ENCODE results near the gene RAB37. TPM values are rescaled to one million over a fixed set of nuclear protein-coding genes. Genes with fewer than 3 reads are reported as not detected.
A peak's percentile ranks its signal among the peaks of the same experiment; 100 is the strongest.

The RAB37 gene
- total RNA-seq, 5 donors from 2014 or later (not counting 1 experiment from before 2014, with no cell fraction given): 31.2 to 73.4 (median 40.7) TPM

DNA sequence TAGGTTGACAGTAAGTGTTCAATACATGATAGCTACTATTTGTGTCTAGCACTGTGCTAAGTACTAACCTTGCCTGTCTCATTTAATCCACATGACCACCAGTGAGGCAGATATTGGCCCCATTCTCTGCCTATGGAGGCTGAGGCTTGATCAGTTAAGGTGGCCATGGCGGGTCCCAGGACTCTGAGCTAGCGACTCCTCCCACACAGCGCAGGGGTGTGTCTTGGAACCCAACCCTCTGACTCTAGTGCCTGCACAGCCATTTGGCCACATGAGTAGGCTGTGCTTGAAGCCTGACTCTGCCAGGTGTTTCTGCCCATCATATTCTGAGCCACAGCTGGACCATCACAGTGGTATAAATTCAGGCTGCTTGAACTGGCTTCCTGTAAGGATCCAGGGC is 17.8 kb downstream of the RAB37 start:
- Mint-ChIP-seq H3K36me3 (peaks cover 17% of the 10 kb centered on the region), H3K27me3 (no peaks in the 10 kb centered on the region), H3K27ac (peak overlapping the region; percentile 91 to 93), H3K4me3 (peak overlapping the region; percentile 1 to 100 (median 25)), H3K9me3 (no peaks in the 10 kb centered on the region), H3K4me1 (peaks cover 88 to 92% (median 91%) of the 10 kb centered on the region in 3 donors)
- Histone ChIP-seq H3K4me3 (ENCODE audit: control insufficient read depth in 1 of 2, extremely low read depth in 1 of 2, low read length in 1 of 2) (no peak overlapping the region), H3K36me3 (ENCODE audit: control insufficient read depth in 2 of 2, extremely low read depth in 1 of 2, insufficient read depth in 1 of 2, low read length in 1 of 2) (peaks cover 4 to 37% of the 10 kb centered on the region in 2 donors), H3K9me3 (no peaks in the 10 kb centered on the region), H3K4me1 (ENCODE audit: control insufficient read depth in 1 of 2, extremely low read depth in 1 of 2, insufficient read depth in 2 of 2, low read length in 2 of 2) (peaks cover 56 to 96% of the 10 kb centered on the region in 2 experiments), H3K27ac (ENCODE audit: low read length) (no peak overlapping the region), H3K27me3 (replicated peaks in 1 of 2; ENCODE audit: control insufficient read depth in 2 of 2, extremely low read depth in 1 of 2, insufficient read depth in 2 of 2, low read length in 1 of 2) (no peaks in the 10 kb centered on the region)
- ChIA-PET POLR2A (no interaction called here), CTCF (interaction anchor here in 1 of 2 donors (0.6 to 1.6 kb wide), 5 partner anchors 8 to 95 kb away, joined by 3 to 6 read pairs (median 3); no protein-coding TSS in a partner anchor)
- ATAC-seq (replicated peaks in 1 of 4) (no peak), DNase-seq (no peak)
- WGBS (ENCODE audit: insufficient coverage): no CpG with 5 or more reads among the region's 3 CpGs

DNA sequence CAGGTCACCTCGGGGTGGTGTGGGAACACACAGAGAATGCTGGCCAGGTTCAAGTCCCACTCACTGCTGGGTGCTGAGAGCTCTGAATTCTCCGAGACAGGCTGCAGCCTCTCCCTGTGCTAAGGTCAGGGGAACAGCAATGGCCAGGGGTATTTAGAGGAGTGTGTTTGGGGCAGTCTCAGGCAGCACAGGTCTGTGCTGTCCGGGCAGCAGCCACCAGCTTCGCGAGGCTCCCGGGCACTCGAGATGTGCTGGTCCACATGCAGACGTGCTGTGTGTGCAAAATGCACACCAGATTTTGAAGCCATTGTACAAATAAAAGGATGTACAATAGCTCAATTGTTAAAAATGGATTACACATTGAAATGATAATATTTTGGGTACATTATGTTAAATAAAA is 18.5 kb downstream of the RAB37 start:
- Mint-ChIP-seq H3K36me3 (peaks cover 16% of the 10 kb centered on the region), H3K27me3 (no peaks in the 10 kb centered on the region), H3K27ac (peak overlapping the region; percentile 91 to 93), H3K4me1 (peaks cover 92 to 94% (median 94%) of the 10 kb centered on the region in 3 donors), H3K4me3 (peak overlapping the region in 1 of 3 donors; percentile 100), H3K9me3 (no peaks in the 10 kb centered on the region)
- Histone ChIP-seq H3K27me3 (replicated peaks in 1 of 2; ENCODE audit: control insufficient read depth in 2 of 2, extremely low read depth in 1 of 2, insufficient read depth in 2 of 2, low read length in 1 of 2) (no peaks in the 10 kb centered on the region), H3K27ac (ENCODE audit: low read length) (no peak overlapping the region), H3K4me3 (ENCODE audit: control insufficient read depth in 1 of 2, extremely low read depth in 1 of 2, low read length in 1 of 2) (no peak overlapping the region), H3K36me3 (ENCODE audit: control insufficient read depth in 2 of 2, extremely low read depth in 1 of 2, insufficient read depth in 1 of 2, low read length in 1 of 2) (peaks cover 4 to 37% of the 10 kb centered on the region in 2 donors), H3K4me1 (ENCODE audit: control insufficient read depth in 1 of 2, extremely low read depth in 1 of 2, insufficient read depth in 2 of 2, low read length in 2 of 2) (peaks cover 63 to 99% of the 10 kb centered on the region in 2 experiments), H3K9me3 (no peaks in the 10 kb centered on the region)
- WGBS (ENCODE audit: insufficient coverage): 89% methylated on average over 7 of the region's 8 CpGs
- CTCF ChIA-PET: interaction anchor here (0.6 to 1.6 kb wide), 4 partner anchors 9 to 16 kb away, joined by 3 to 6 read pairs (median 5); no protein-coding TSS in a partner anchor
- POLR2A ChIA-PET: interaction anchor here in 1 of 2 donors (0.7 to 0.8 kb wide), 2 partner anchors 311 to 382 kb away, joined by 3 to 7 read pairs; no protein-coding TSS in a partner anchor
- DNase-seq (no peak), ATAC-seq (replicated peaks in 1 of 4) (no peak)

DNA sequence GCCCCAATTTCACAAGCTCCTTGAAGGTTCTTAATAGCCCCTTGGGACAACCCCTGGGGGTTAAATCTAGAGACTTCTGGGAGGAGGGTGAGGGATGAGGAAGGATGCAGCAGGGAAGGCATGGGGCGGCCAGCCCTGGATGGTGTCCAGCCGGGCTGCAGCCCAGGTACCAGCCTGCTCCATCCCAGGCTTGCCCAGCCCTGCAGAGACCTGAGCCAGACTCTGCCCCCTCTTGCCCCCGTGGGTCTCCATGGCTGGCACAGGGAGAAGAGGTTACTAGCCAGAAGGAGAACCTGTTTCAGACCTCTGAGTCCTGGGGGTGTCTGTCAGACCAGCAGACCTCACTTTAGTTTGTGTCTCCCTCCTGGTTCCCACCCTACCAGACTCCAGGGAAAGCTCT is 19.8 kb downstream of the RAB37 start:
- 83% methylated on average over 2 of the region's 3 CpGs for WGBS (ENCODE audit: insufficient coverage)
- Histone ChIP-seq H3K27me3 (replicated peaks in 1 of 2; ENCODE audit: control insufficient read depth in 2 of 2, extremely low read depth in 1 of 2, insufficient read depth in 2 of 2, low read length in 1 of 2) (no peaks in the 10 kb centered on the region), H3K4me1 (ENCODE audit: control insufficient read depth in 1 of 2, extremely low read depth in 1 of 2, insufficient read depth in 2 of 2, low read length in 2 of 2) (peaks cover 59 to 100% of the 10 kb centered on the region in 2 experiments), H3K36me3 (ENCODE audit: control insufficient read depth in 2 of 2, extremely low read depth in 1 of 2, insufficient read depth in 1 of 2, low read length in 1 of 2) (peaks cover 12 to 47% of the 10 kb centered on the region in 2 donors), H3K4me3 (ENCODE audit: control insufficient read depth in 1 of 2, extremely low read depth in 1 of 2, low read length in 1 of 2) (no peak overlapping the region), H3K9me3 (no peaks in the 10 kb centered on the region), H3K27ac (ENCODE audit: low read length) (peak overlapping the region; percentile 62)
- ChIA-PET CTCF (interaction anchor here (0.6 to 1.5 kb wide), 3 partner anchors 10 to 157 kb away, joined by 4 to 12 read pairs (median 8); a partner anchor contains a TSS), POLR2A (interaction anchor here in 1 of 2 donors (0.9 kb wide), 1 partner anchor 14 kb away, joined by 3 read pairs; no protein-coding TSS in a partner anchor)
- ATAC-seq (replicated peaks in 1 of 4): no peak
- Mint-ChIP-seq H3K9me3 (no peaks in the 10 kb centered on the region), H3K36me3 (peaks cover 12% of the 10 kb centered on the region), H3K4me1 (peaks cover 80 to 95% (median 91%) of the 10 kb centered on the region in 3 donors), H3K4me3 (peak overlapping the region in 2 of 3 donors; percentile 21 to 100), H3K27ac (peak overlapping the region; percentile 92 to 94), H3K27me3 (no peaks in the 10 kb centered on the region)
- DNase-seq: no peak

DNA sequence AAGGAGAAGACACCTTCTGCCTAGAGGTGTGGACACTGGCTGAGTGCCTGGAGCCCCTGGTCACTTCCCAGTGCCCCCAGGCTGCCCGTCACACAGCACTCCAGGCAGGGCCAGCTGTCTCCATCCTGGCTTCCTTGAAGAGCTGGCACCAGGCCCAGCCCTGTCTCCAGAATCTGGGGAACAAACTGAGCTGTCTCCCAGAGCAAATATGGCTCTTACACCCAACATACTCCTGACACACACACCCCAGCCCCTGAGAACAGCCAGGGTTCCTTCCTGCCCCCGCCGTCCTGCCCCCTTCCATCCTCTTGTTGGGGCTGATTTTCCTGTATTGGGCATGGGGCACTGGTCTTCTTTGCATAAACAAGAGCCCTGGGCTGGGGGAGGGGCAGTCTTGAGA is 20.4 kb downstream of the RAB37 start:
- H3K27ac ChIP-seq (ENCODE audit: low read length): peak overlapping the region; percentile 62
- H3K4me3 ChIP-seq (ENCODE audit: control insufficient read depth in 1 of 2, extremely low read depth in 1 of 2, low read length in 1 of 2): peak overlapping the region in 1 of 2 donors; percentile 39
- 46% methylated on average over 1 of the region's 3 CpGs for WGBS (ENCODE audit: insufficient coverage)
- H3K9me3 Mint-ChIP-seq: no peaks in the 10 kb centered on the region
- H3K36me3 ChIP-seq (ENCODE audit: control insufficient read depth in 2 of 2, extremely low read depth in 1 of 2, insufficient read depth in 1 of 2, low read length in 1 of 2): peaks cover 12 to 47% of the 10 kb centered on the region in 2 donors
- no peaks in the 10 kb centered on the region for H3K27me3 ChIP-seq (replicated peaks in 1 of 2; ENCODE audit: control insufficient read depth in 2 of 2, extremely low read depth in 1 of 2, insufficient read depth in 2 of 2, low read length in 1 of 2)
- H3K27me3 Mint-ChIP-seq: no peaks in the 10 kb centered on the region
- peaks cover 74 to 90% (median 85%) of the 10 kb centered on the region in 3 donors for H3K4me1 Mint-ChIP-seq
- peaks cover 9% of the 10 kb centered on the region for H3K36me3 Mint-ChIP-seq
- peaks cover 53 to 98% of the 10 kb centered on the region in 2 experiments for H3K4me1 ChIP-seq (ENCODE audit: control insufficient read depth in 1 of 2, extremely low read depth in 1 of 2, insufficient read depth in 2 of 2, low read length in 2 of 2)
- ATAC-seq (replicated peaks in 1 of 4) (no peak), DNase-seq (no peak)
- H3K9me3 ChIP-seq: no peaks in the 10 kb centered on the region
- peak overlapping the region; percentile 9 to 100 (median 66) for H3K4me3 Mint-ChIP-seq
- peak overlapping the region; percentile 92 to 94 for H3K27ac Mint-ChIP-seq
- ChIA-PET POLR2A (no interaction called here), CTCF (interaction anchor here (1.5 to 2.1 kb wide), 2 partner anchors 12 to 19 kb away, joined by 4 to 8 read pairs; a partner anchor contains a TSS)

DNA sequence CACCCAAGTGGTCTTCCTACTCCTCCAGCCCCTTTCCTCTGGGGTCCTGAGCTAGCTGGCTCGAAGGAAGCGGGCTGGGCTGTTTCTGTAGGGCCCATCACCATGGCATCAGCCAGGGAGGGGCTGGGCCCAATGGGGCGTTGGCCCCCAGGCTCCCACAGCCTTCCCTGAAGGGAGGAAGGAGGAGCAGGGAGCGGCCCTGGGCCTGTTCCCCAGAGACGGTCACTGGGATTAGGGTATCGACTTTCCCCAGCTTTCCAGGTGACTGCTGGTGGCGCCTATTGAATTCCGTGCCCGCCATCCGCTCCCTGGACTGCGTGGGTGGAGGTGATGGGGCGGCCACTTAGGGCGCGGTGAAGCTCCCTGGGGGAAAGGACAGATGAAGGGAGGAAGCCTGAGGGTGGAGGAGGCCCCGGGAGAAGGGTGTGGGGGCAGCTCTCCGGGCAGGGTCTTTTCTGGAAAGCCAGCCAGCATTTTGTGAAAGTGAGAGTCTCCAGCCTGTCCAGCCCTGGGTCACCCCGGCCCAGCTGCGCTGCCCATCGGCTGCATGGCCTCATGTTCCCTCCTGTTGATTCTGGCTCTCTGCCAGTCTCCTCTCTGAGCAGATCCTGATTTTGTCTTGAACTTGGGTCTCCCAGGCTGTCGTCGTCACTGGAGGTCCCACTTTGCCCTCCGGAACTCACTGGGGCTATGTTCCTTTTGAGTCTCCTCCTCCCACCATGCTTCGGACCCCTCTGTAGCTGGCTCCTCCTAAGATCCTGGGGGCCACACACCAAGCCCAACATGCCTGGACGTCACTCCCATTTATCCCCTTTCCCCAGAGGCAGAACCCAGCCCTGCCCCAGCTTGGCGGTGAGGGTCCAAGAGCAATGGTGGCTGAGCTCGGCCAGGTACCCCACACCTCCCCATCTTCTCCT is 21.1 kb downstream of the RAB37 start:
- no peaks in the 10 kb centered on the region for H3K27me3 Mint-ChIP-seq
- peak overlapping the region; percentile 66 to 100 (median 68) for H3K4me3 Mint-ChIP-seq
- ChIA-PET CTCF (interaction anchor here (1.1 to 2.1 kb wide), 3 partner anchors 13 to 33 kb away, joined by 4 to 8 read pairs (median 7); a partner anchor contains a TSS), POLR2A (no interaction called here)
- peaks cover 47 to 98% of the 10 kb centered on the region in 2 experiments for H3K4me1 ChIP-seq (ENCODE audit: control insufficient read depth in 1 of 2, extremely low read depth in 1 of 2, insufficient read depth in 2 of 2, low read length in 2 of 2)
- no peaks in the 10 kb centered on the region for H3K27me3 ChIP-seq (replicated peaks in 1 of 2; ENCODE audit: control insufficient read depth in 2 of 2, extremely low read depth in 1 of 2, insufficient read depth in 2 of 2, low read length in 1 of 2)
- H3K4me1 Mint-ChIP-seq: peaks cover 67 to 89% (median 84%) of the 10 kb centered on the region in 3 donors
- peaks cover 13 to 47% of the 10 kb centered on the region in 2 donors for H3K36me3 ChIP-seq (ENCODE audit: control insufficient read depth in 2 of 2, extremely low read depth in 1 of 2, insufficient read depth in 1 of 2, low read length in 1 of 2)
- peaks cover 5% of the 10 kb centered on the region for H3K36me3 Mint-ChIP-seq
- ATAC-seq (replicated peaks in 1 of 4) (no peak), DNase-seq (no peak)
- 68% methylated on average over 19 of the region's 26 CpGs for WGBS (ENCODE audit: insufficient coverage)
- peak overlapping the region; percentile 92 to 94 for H3K27ac Mint-ChIP-seq
- no peaks in the 10 kb centered on the region for H3K9me3 Mint-ChIP-seq
- H3K4me3 ChIP-seq (ENCODE audit: control insufficient read depth in 1 of 2, extremely low read depth in 1 of 2, low read length in 1 of 2): peak overlapping the region; percentile 39 to 58
- peak overlapping the region; percentile 62 for H3K27ac ChIP-seq (ENCODE audit: low read length)
- no peaks in the 10 kb centered on the region for H3K9me3 ChIP-seq

DNA sequence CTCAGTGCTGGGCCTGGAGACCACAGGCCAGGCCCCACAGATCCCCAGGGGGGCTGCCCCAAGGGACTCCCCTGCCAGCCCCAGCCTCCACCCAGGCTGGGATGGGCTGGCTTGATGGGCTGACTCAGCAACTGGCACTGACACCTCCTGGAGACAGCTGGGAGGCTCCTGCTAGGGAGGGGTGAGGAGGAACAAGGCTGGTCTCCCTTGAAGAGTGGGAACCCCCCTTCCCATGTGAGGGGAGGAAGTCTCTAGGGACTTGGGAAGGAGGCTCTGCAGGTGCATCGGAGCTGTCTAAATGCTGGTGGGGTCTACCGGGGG is 21.8 kb downstream of the RAB37 start:
- peak overlapping the region; percentile 39 to 58 for H3K4me3 ChIP-seq (ENCODE audit: control insufficient read depth in 1 of 2, extremely low read depth in 1 of 2, low read length in 1 of 2)
- WGBS (ENCODE audit: insufficient coverage): no CpG with 5 or more reads among the region's 2 CpGs
- ATAC-seq (replicated peaks in 1 of 4) (peak; percentile 15 to 44 (median 22)), DNase-seq (peak in 1 of 35 experiments; percentile 48)
- ChIA-PET POLR2A (no interaction called here), CTCF (interaction anchor here (0.6 to 2.5 kb wide), 11 partner anchors 9 to 426 kb away, joined by 3 to 25 read pairs (median 5); partner anchors contain the start of gene RAB37 (in 1 of the 2))
- peaks cover 5% of the 10 kb centered on the region for H3K36me3 Mint-ChIP-seq
- H3K27ac ChIP-seq (ENCODE audit: low read length): peak overlapping the region; percentile 62
- H3K4me1 ChIP-seq (ENCODE audit: control insufficient read depth in 1 of 2, extremely low read depth in 1 of 2, insufficient read depth in 2 of 2, low read length in 2 of 2): peaks cover 45 to 98% of the 10 kb centered on the region in 2 experiments
- H3K4me3 Mint-ChIP-seq: peak overlapping the region; percentile 66 to 100 (median 68)
- peaks cover 61 to 84% (median 79%) of the 10 kb centered on the region in 3 donors for H3K4me1 Mint-ChIP-seq
- peak overlapping the region; percentile 92 to 94 for H3K27ac Mint-ChIP-seq
- H3K9me3 ChIP-seq: no peaks in the 10 kb centered on the region
- H3K9me3 Mint-ChIP-seq: no peaks in the 10 kb centered on the region
- peaks cover 19 to 54% of the 10 kb centered on the region in 2 donors for H3K36me3 ChIP-seq (ENCODE audit: control insufficient read depth in 2 of 2, extremely low read depth in 1 of 2, insufficient read depth in 1 of 2, low read length in 1 of 2)
- no peaks in the 10 kb centered on the region for H3K27me3 Mint-ChIP-seq
- H3K27me3 ChIP-seq (replicated peaks in 1 of 2; ENCODE audit: control insufficient read depth in 2 of 2, extremely low read depth in 1 of 2, insufficient read depth in 2 of 2, low read length in 1 of 2): no peaks in the 10 kb centered on the region
